GM10248 (cell line): ENCODE data around the gene KRT80.

Experiments
- CTCF ChIA-PET: fragments of 300-600 bp; sonication (Branson Sonifier 250); formaldehyde crosslinking; extraction: SDS; loops from one replicate; lab custom pipeline; 2021; ENCODE audit warnings: antibody characterized with exemption; lab: Yijun Ruan, JAX
- POLR2A ChIA-PET: fragments of 350-650 bp; sonication (Branson Sonifier 250); formaldehyde crosslinking; extraction: SDS; loops from one replicate; lab custom pipeline; 2020; ENCODE audit warnings: antibody characterized with exemption; lab: Yijun Ruan, JAX
- DNase-seq: peaks from one replicate; pipeline ENCODE4 v3.0.0; 2012; ENCODE audit errors: extremely low spot score
- TF ChIP-seq, protein P1 (sequence below): IDR thresholded peaks from 2 replicates; pipeline ENCODE4 v1.5.1; 2012; ENCODE audit warnings: mild to moderate bottlenecking, low read depth; ENCODE audit errors: extremely low read depth, missing control alignments, control extremely low read depth

KRT80 gene

GRCh38 chr12:52178443-52178842, 13.4 kb downstream of the KRT80 start:
- DNase-seq, result no peak
- ChIA-PET POLR2A (no interaction called here), CTCF (interaction anchor here (1.0 kb wide), 1 partner anchor 97 kb away, joined by 3 read pairs; no protein-coding TSS in a partner anchor)
- TF ChIP-seq, protein P1, sequence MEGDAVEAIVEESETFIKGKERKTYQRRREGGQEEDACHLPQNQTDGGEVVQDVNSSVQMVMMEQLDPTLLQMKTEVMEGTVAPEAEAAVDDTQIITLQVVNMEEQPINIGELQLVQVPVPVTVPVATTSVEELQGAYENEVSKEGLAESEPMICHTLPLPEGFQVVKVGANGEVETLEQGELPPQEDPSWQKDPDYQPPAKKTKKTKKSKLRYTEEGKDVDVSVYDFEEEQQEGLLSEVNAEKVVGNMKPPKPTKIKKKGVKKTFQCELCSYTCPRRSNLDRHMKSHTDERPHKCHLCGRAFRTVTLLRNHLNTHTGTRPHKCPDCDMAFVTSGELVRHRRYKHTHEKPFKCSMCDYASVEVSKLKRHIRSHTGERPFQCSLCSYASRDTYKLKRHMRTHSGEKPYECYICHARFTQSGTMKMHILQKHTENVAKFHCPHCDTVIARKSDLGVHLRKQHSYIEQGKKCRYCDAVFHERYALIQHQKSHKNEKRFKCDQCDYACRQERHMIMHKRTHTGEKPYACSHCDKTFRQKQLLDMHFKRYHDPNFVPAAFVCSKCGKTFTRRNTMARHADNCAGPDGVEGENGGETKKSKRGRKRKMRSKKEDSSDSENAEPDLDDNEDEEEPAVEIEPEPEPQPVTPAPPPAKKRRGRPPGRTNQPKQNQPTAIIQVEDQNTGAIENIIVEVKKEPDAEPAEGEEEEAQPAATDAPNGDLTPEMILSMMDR, result no peak

GRCh38 chr12:52175371-52176350, 16.2 kb downstream of the KRT80 start:
- TF ChIP-seq, protein P1, result no peak
- ChIA-PET POLR2A (no interaction called here), CTCF (interaction anchor here (0.7 to 2.2 kb wide), 6 partner anchors 10 to 151 kb away, joined by 3 to 7 read pairs (median 4); no protein-coding TSS in a partner anchor)
- DNase-seq, result no peak

GRCh38 chr12:52173526-52173925, 18.3 kb downstream of the KRT80 start:
- CTCF ChIA-PET, result interaction anchor here (1.3 to 2.0 kb wide), 3 partner anchors 48 to 154 kb away, joined by 4 to 6 read pairs (median 4); no protein-coding TSS in a partner anchor
- POLR2A ChIA-PET, result no interaction called here
- TF ChIP-seq, protein P1, result no peak
- DNase-seq, result no peak

GRCh38 chr12:52172956-52173355, 18.9 kb downstream of the KRT80 start:
- TF ChIP-seq, protein P1, result no peak
- ChIA-PET POLR2A (no interaction called here), CTCF (interaction anchor here (1.5 to 2.0 kb wide), 3 partner anchors 49 to 155 kb away, joined by 4 to 6 read pairs (median 4); no protein-coding TSS in a partner anchor)
- no peak for DNase-seq

GRCh38 chr12:52171950-52172512, 19.8 kb downstream of the KRT80 start:
- no peak for DNase-seq
- POLR2A ChIA-PET, result no interaction called here
- TF ChIP-seq, protein P1, result peak; percentile 14
- CTCF ChIA-PET, result interaction anchor here (1.2 to 2.0 kb wide), 3 partner anchors 50 to 157 kb away, joined by 3 to 4 read pairs (median 4); no protein-coding TSS in a partner anchor

- no peak for DNase-seq
- POLR2A ChIA-PET, result no interaction called here
- CTCF ChIA-PET, result interaction anchor here (1.2 to 1.8 kb wide), 4 partner anchors 10 to 108 kb away, joined by 3 to 6 read pairs (median 4); no protein-coding TSS in a partner anchor
- TF ChIP-seq, protein P1, result no peak
Measured at GRCh38 chr12:52170827-52171226, 21.0 kb downstream of the KRT80 start.
